Loucy (cell line): ENCODE measurements around the gene SCG2.

Source experiments
- H2AFZ ChIP-seq: fragments of 200-600 bp; sonication (generic); 2 replicates; pipeline ENCODE4 v1.6.0; 2016; ENCODE audit warnings: antibody characterized with exemption, mild to moderate bottlenecking, low read length, moderate library complexity
- H3F3A ChIP-seq: fragments of 200-600 bp; 2 replicates; pipeline ENCODE4 v1.6.0; 2016; ENCODE audit warnings: antibody characterized with exemption, low read depth, mild to moderate bottlenecking
- H3K27me3 ChIP-seq: fragments of 200-600 bp; sonication (generic); 2 replicates; pipeline ENCODE4 v1.6.1; 2014; ENCODE audit warnings: low read length, mild to moderate bottlenecking; ENCODE audit not compliant: insufficient read depth, poor library complexity, severe bottlenecking
- H3K36me3 ChIP-seq: fragments of 200-600 bp; sonication (generic); 2 replicates; pipeline ENCODE4 v1.6.1; 2016; ENCODE audit warnings: low read length; ENCODE audit not compliant: insufficient read depth
- H3K4me1 ChIP-seq: fragments of 200-600 bp; sonication (generic); 2 replicates; pipeline ENCODE4 v1.5.1; 2014; ENCODE audit warnings: low read length, mild to moderate bottlenecking; ENCODE audit not compliant: insufficient read depth, poor library complexity, severe bottlenecking
- H3K4me2 ChIP-seq: fragments of 200-600 bp; sonication (generic); 2 replicates; pipeline ENCODE4 v1.6.0; 2014; ENCODE audit warnings: antibody characterized with exemption, low read length, low read depth, mild to moderate bottlenecking; ENCODE audit not compliant: poor library complexity, severe bottlenecking
- H3K4me3 ChIP-seq: fragments of 200-600 bp; sonication (generic); 2 replicates; pipeline ENCODE4 v1.5.1; 2014; ENCODE audit warnings: low read length, mild to moderate bottlenecking, mixed read lengths; ENCODE audit not compliant: poor library complexity, severe bottlenecking
- H3K79me2 ChIP-seq: fragments of 200-600 bp; sonication (generic); 2 replicates; pipeline ENCODE4 v1.6.1; 2014; ENCODE audit warnings: low read length; ENCODE audit not compliant: insufficient read depth
- H3K9ac ChIP-seq: fragments of 200-600 bp; sonication (generic); 2 replicates; pipeline ENCODE4 v1.6.0; 2014; ENCODE audit warnings: mild to moderate bottlenecking, low read depth, low read length, moderate library complexity; ENCODE audit not compliant: poor library complexity, severe bottlenecking
- H3K9me2 ChIP-seq: fragments of 200-600 bp; sonication (generic); replicated peaks from 2 replicates; pipeline ENCODE4 v1.6.1; 2016; ENCODE audit warnings: low read depth, low read length, mixed read lengths
- H3K9me3 ChIP-seq: fragments of 200-600 bp; sonication (generic); 2 replicates; pipeline ENCODE4 v1.6.1; 2014; ENCODE audit warnings: mild to moderate bottlenecking, antibody characterized with exemption, low read length, low read depth; ENCODE audit not compliant: insufficient read depth
- H4K20me1 ChIP-seq: fragments of 200-600 bp; sonication (generic); 2 replicates; pipeline ENCODE4 v1.6.0; 2014; ENCODE audit warnings: antibody characterized with exemption, low read length, mild to moderate bottlenecking; ENCODE audit not compliant: insufficient read depth, poor library complexity, severe bottlenecking
- CTCF ChIP-seq: fragments of 200-600 bp; sonication (generic); conservative IDR thresholded peaks from 2 replicates; pipeline ENCODE4 v1.5.1; 2014; ENCODE audit warnings: mild to moderate bottlenecking, antibody characterized with exemption, low read length
- EZH2phosphoT487 ChIP-seq: fragments of 200-600 bp; IDR thresholded peaks from 2 replicates; pipeline ENCODE4 v1.6.1; 2018; ENCODE audit warnings: antibody characterized with exemption, mild to moderate bottlenecking, moderate library complexity, borderline replicate concordance

Gene SCG2

GRCh38 chr2:223607476-223607875 is 5.3 kb upstream of the SCG2 start:
- Histone ChIP-seq H3K4me1 (peaks cover 6% of the 10 kb centered on the region), H4K20me1 (no peaks in the 10 kb centered on the region), H3K9me2 (no peaks in the 10 kb centered on the region), H3K4me3 (no peak overlapping the region), H3K9ac (no peak overlapping the region), H3K36me3 (no peaks in the 10 kb centered on the region), H2AFZ (no peak overlapping the region), H3K27me3 (no peaks in the 10 kb centered on the region), H3K9me3 (no peaks in the 10 kb centered on the region), H3K79me2 (no peaks in the 10 kb centered on the region), H3K4me2 (no peak overlapping the region), H3F3A (no peaks in the 10 kb centered on the region)
- no peak for TF ChIP-seq CTCF
- no peak for TF ChIP-seq EZH2phosphoT487

- Histone ChIP-seq H3K27me3 (no peaks in the 10 kb centered on the region), H4K20me1 (no peaks in the 10 kb centered on the region), H3K9ac (no peak overlapping the region), H3F3A (no peaks in the 10 kb centered on the region), H3K9me2 (no peaks in the 10 kb centered on the region), H3K9me3 (no peaks in the 10 kb centered on the region), H3K79me2 (no peaks in the 10 kb centered on the region), H2AFZ (no peak overlapping the region), H3K4me2 (no peak overlapping the region), H3K4me3 (no peak overlapping the region), H3K36me3 (no peaks in the 10 kb centered on the region), H3K4me1 (peaks cover 7% of the 10 kb centered on the region)
- TF ChIP-seq EZH2phosphoT487 = no peak
- TF ChIP-seq CTCF = no peak
Measured at GRCh38 chr2:223606946-223607345, 4.8 kb upstream of the SCG2 start.

- no peak for TF ChIP-seq EZH2phosphoT487
- TF ChIP-seq CTCF = no peak
- Histone ChIP-seq H3K4me2 (no peak overlapping the region), H3K9me2 (no peaks in the 10 kb centered on the region)
Measured at GRCh38 chr2:223604231-223604630, 2.1 kb upstream of the SCG2 start.

More at GRCh38 chr2:223604231-223604630, 2.1 kb upstream of the SCG2 start:
- Histone ChIP-seq H3K4me1 (peaks cover 7% of the 10 kb centered on the region), H4K20me1 (no peaks in the 10 kb centered on the region), H3K9me3 (no peaks in the 10 kb centered on the region), H3K27me3 (no peaks in the 10 kb centered on the region), H3K36me3 (no peaks in the 10 kb centered on the region), H3K9ac (no peak overlapping the region), H3F3A (no peaks in the 10 kb centered on the region), H3K79me2 (no peaks in the 10 kb centered on the region), H2AFZ (no peak overlapping the region), H3K4me3 (no peak overlapping the region)
